NB4 (cell line): ENCODE measurements around the gene TNK2.

Experiments
- DNase-seq: peaks from one replicate; pipeline ENCODE4 v3.0.0; 2010; ENCODE audit warnings: low read depth
- H3K4me3 ChIP-seq: one replicate; pipeline ENCODE4 v1.5.1; 2011; ENCODE audit warnings: mild to moderate bottlenecking, low read depth, low read length, moderate library complexity
- CTCF ChIP-seq: IDR thresholded peaks from one replicate; pipeline ENCODE4 v1.5.1; 2012; ENCODE audit warnings: low read depth, low read length
- MYC ChIP-seq: IDR thresholded peaks from 2 replicates; pipeline ENCODE4 v1.6.1; 2011; ENCODE audit warnings: low read depth, low read length
- POLR2A ChIP-seq: IDR thresholded peaks from 2 replicates; pipeline ENCODE4 v1.6.1; 2011; ENCODE audit warnings: mild to moderate bottlenecking; ENCODE audit not compliant: insufficient read length; ENCODE audit errors: extremely low read depth
- TF ChIP-seq, protein P1 (sequence below): IDR thresholded peaks from 2 replicates; pipeline ENCODE4 v1.6.1; 2011; ENCODE audit warnings: low read depth, low read length

Gene TNK2

DNA sequence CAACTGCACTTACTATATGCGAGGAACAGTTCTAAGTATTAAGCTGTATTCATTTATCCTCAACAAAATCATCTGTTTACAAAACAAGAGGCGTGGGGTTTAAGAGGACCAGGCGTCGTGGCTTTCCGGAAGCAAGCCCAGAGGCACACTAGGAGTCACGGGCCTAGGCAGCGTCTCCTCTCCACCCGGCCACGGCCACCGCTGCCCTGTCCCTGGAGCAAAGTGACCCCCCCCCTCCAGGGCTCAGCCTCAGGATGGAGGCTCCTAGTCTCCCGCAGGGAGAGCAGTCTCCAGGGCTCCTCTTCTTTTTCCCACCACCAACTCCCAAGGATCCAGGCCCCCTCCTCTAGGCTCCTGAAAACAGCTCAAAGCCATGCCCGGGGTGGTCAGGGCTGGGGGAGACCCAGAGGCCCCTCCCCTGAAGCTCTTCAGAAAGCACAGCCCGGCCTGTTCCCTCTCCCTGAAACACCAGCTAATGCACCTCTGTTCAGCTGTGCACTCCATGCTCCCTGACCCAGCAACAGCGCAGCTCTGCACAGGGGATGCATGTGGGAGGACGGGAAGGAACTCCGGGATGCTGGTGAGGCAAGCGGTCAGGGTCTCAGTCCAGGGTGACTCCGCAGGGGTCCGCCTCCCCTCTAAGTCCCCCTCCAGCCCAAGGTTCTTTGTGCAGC, 16.8 kb downstream of the TNK2 start:
- no peak for DNase-seq
- TF ChIP-seq POLR2A (no peak), CTCF (no peak), MYC (no peak)
- TF ChIP-seq, protein P1, sequence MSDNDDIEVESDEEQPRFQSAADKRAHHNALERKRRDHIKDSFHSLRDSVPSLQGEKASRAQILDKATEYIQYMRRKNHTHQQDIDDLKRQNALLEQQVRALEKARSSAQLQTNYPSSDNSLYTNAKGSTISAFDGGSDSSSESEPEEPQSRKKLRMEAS = no peak
- no peak overlapping the region for H3K4me3 ChIP-seq

GRCh38 chr3:195889870-195890295, 18.5 kb downstream of the TNK2 start:
- DNase-seq = no peak
- TF ChIP-seq MYC = no peak
- TF ChIP-seq POLR2A = no peak
- TF ChIP-seq, protein P1 = no peak
- TF ChIP-seq CTCF = no peak
- H3K4me3 ChIP-seq = no peak overlapping the region

GRCh38 chr3:195888981-195889869, 19.1 kb downstream of the TNK2 start:
- H3K4me3 ChIP-seq = no peak overlapping the region
- TF ChIP-seq POLR2A (no peak), CTCF (no peak), MYC (no peak)
- TF ChIP-seq, protein P1 = no peak
- DNase-seq = no peak

GRCh38 chr3:195888311-195888761, 20.0 kb downstream of the TNK2 start:
- no peak overlapping the region for H3K4me3 ChIP-seq
- DNase-seq = no peak
- TF ChIP-seq CTCF (no peak), MYC (no peak), POLR2A (no peak)
- TF ChIP-seq, protein P1 = no peak

- H3K4me3 ChIP-seq = no peak overlapping the region
- TF ChIP-seq MYC (no peak), CTCF (no peak), POLR2A (no peak)
- TF ChIP-seq, protein P1 = no peak
- DNase-seq = no peak
Measured at GRCh38 chr3:195887670-195888069, 20.7 kb downstream of the TNK2 start.
